SU-DHL-6 (cell line): ENCODE results near the gene SUGP1.

Experiments
- H2AFZ ChIP-seq: fragments of 200-600 bp; sonication (generic); 2 replicates; pipeline ENCODE4 v1.6.1; 2014; ENCODE audit warnings: low read depth, mild to moderate bottlenecking, moderate library complexity, mixed read lengths, antibody characterized with exemption, low read length; ENCODE audit not compliant: severe bottlenecking
- H3F3A ChIP-seq: fragments of 200-600 bp; shearing (Covaris generic); 2 replicates; pipeline ENCODE4 v1.6.0; 2016; ENCODE audit warnings: antibody characterized with exemption, mild to moderate bottlenecking; ENCODE audit not compliant: insufficient read depth
- H3K27ac ChIP-seq: fragments of 200-600 bp; sonication (generic); 2 replicates; pipeline ENCODE4 v1.5.1; 2016; ENCODE audit warnings: low read depth, mild to moderate bottlenecking, low read length, moderate library complexity, mixed read lengths
- H3K27me3 ChIP-seq: fragments of 200-600 bp; sonication (generic), shearing (Covaris generic); 2 replicates; pipeline ENCODE4 v1.6.0; 2014; ENCODE audit warnings: mild to moderate bottlenecking, low read length
- H3K36me3 ChIP-seq: fragments of 200-600 bp; sonication (generic); 2 replicates; pipeline ENCODE4 v1.6.1; 2014; ENCODE audit warnings: mild to moderate bottlenecking, low read length, mixed read lengths
- H3K4me2 ChIP-seq: fragments of 300-600, 200-600 bp; shearing (Covaris generic), sonication (generic); 2 replicates; pipeline ENCODE4 v1.6.0; 2014; ENCODE audit warnings: low read length, low read depth, mild to moderate bottlenecking; ENCODE audit not compliant: poor library complexity, severe bottlenecking
- H3K4me3 ChIP-seq: fragments of 200-600 bp; sonication (generic); 2 replicates; pipeline ENCODE4 v1.5.1; 2014; ENCODE audit warnings: antibody characterized with exemption, low read length, mild to moderate bottlenecking, mixed read lengths; ENCODE audit not compliant: insufficient read depth, poor library complexity, severe bottlenecking
- H3K79me2 ChIP-seq: fragments of 200-600 bp; sonication (generic); 2 replicates; pipeline ENCODE4 v1.6.1; 2014; ENCODE audit warnings: mild to moderate bottlenecking, low read length, moderate library complexity; ENCODE audit not compliant: insufficient read depth
- H3K9ac ChIP-seq: fragments of 200-600 bp; sonication (generic); 2 replicates; pipeline ENCODE4 v1.7.0; 2014; ENCODE audit warnings: mild to moderate bottlenecking, low read length
- H3K9me2 ChIP-seq: fragments of 200-600 bp; sonication (generic); replicated peaks from 2 replicates; pipeline ENCODE4 v1.6.1; 2014; ENCODE audit warnings: low read length; ENCODE audit not compliant: insufficient read depth
- H3K9me3 ChIP-seq: fragments of 200-600 bp; sonication (generic); 2 replicates; pipeline ENCODE4 v1.6.1; 2014; ENCODE audit warnings: low read length, mixed read lengths; ENCODE audit not compliant: insufficient read depth
- H4K20me1 ChIP-seq: fragments of 200-600 bp; sonication (generic); 2 replicates; pipeline ENCODE4 v1.6.1; 2014; ENCODE audit warnings: low read depth, mild to moderate bottlenecking, antibody characterized with exemption, low read length, moderate library complexity, mixed read lengths
- EZH2phosphoT487 ChIP-seq: fragments of 200-600 bp; sonication (generic), shearing (Covaris generic); conservative IDR thresholded peaks from 2 replicates; pipeline ENCODE4 v1.6.1; 2018; ENCODE audit warnings: mild to moderate bottlenecking, antibody characterized with exemption, low read length, moderate library complexity, mixed read lengths
- TF ChIP-seq, protein P1 (sequence below): fragments of 200-600 bp; sonication (generic); IDR thresholded peaks from one replicate; pipeline ENCODE4 v1.5.1; 2017; ENCODE audit warnings: antibody characterized with exemption, mild to moderate bottlenecking, low read length, moderate library complexity; ENCODE audit not compliant: insufficient read depth, poor library complexity, severe bottlenecking

The SUGP1 gene

DNA sequence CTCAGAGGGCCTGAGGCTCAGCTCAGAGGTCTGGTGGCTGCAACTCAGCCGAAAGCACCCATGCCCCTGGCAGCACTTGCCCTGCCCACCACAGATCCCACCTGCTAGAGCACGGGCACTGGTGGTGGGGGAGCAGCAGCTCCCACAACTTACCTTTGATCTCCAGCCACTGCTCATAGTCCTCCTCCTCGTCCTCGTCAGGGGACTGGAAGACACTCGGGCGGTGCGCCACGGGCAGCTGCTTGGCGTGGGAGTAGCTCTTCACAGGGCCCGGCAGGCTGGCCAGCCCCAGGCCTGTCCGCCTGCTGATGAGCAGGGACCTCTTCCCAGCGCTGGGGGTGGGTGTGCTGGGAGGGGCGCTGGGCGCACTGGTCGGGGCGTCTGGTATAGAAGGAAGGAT, 14.6 kb downstream of the SUGP1 start:
- H2AFZ ChIP-seq: no peak overlapping the region
- no peaks in the 10 kb centered on the region for H3K36me3 ChIP-seq
- H3K4me2 ChIP-seq: no peak overlapping the region
- no peaks in the 10 kb centered on the region for H4K20me1 ChIP-seq
- no peak overlapping the region for H3K9ac ChIP-seq
- no peaks in the 10 kb centered on the region for H3K9me2 ChIP-seq
- no peaks in the 10 kb centered on the region for H3K9me3 ChIP-seq
- no peaks in the 10 kb centered on the region for H3K79me2 ChIP-seq
- H3K27ac ChIP-seq: no peak overlapping the region
- no peaks in the 10 kb centered on the region for H3F3A ChIP-seq
- no peaks in the 10 kb centered on the region for H3K27me3 ChIP-seq
- TF ChIP-seq EZH2phosphoT487: no peak
- TF ChIP-seq, protein P1, sequence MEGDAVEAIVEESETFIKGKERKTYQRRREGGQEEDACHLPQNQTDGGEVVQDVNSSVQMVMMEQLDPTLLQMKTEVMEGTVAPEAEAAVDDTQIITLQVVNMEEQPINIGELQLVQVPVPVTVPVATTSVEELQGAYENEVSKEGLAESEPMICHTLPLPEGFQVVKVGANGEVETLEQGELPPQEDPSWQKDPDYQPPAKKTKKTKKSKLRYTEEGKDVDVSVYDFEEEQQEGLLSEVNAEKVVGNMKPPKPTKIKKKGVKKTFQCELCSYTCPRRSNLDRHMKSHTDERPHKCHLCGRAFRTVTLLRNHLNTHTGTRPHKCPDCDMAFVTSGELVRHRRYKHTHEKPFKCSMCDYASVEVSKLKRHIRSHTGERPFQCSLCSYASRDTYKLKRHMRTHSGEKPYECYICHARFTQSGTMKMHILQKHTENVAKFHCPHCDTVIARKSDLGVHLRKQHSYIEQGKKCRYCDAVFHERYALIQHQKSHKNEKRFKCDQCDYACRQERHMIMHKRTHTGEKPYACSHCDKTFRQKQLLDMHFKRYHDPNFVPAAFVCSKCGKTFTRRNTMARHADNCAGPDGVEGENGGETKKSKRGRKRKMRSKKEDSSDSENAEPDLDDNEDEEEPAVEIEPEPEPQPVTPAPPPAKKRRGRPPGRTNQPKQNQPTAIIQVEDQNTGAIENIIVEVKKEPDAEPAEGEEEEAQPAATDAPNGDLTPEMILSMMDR: no peak
- no peak overlapping the region for H3K4me3 ChIP-seq

DNA sequence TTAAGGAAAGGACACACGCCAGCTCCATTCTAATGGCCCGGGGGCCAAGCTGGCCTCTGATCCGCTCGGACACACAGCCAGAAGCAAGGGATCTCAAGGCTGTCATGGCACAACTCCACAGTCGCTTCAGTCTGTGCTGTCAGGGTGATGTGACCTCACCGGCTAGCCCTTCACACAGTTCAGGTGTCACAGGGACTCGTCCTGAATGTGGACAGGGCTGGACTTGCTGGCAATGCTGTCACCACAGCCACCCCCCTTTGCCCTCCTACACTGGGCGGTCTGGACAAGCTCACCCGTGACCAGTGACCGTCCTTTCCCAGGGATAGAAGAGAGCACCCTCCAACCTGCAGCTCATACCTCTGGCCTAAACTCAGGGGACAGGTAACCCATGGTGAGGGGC, 15.2 kb downstream of the SUGP1 start:
- TF ChIP-seq, protein P1: no peak
- TF ChIP-seq EZH2phosphoT487: no peak
- Histone ChIP-seq H3K36me3 (no peaks in the 10 kb centered on the region), H3K9me2 (no peaks in the 10 kb centered on the region), H3F3A (no peaks in the 10 kb centered on the region), H3K79me2 (no peaks in the 10 kb centered on the region), H3K27me3 (no peaks in the 10 kb centered on the region), H3K9ac (no peak overlapping the region), H3K4me2 (no peak overlapping the region), H4K20me1 (no peaks in the 10 kb centered on the region), H3K4me3 (no peak overlapping the region), H3K27ac (no peak overlapping the region), H2AFZ (no peak overlapping the region), H3K9me3 (no peaks in the 10 kb centered on the region)

DNA sequence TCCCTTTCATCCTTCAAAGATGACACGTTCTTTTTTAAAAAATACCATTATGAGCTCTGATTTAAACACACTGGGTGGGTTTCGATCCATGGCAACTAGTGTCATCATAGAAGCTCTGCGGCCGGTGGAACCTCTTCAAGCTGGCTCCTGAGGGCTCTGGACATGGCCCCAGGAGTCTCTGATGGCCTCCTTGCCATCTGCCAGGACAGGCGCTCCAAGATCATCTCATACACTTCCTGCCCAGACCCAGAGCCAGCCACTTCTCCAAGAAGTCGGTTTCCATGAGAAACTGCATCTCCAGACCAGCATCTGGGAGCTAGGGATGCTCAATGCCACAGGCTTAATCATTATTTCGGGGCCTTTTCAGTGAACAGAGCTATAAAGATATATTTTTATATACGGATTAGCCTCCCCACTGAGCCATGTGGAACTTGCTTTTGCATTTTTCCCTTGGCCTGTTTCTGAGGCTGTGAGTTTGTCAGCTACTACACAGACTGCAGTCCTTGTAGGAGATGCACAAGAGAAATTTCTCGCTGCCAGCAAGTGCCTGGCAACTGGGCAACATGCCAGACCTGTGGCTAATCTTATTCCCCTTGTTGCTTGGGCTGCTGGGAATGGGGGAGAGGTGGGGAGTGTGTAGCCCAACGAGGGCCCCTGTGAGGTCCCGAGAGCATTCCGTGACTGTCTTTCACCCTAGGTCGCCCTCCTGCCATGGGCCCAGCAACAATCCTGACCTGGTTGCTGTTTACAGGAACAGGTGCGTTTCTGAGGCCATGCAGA, 15.9 kb downstream of the SUGP1 start:
- H3F3A ChIP-seq: no peaks in the 10 kb centered on the region
- no peaks in the 10 kb centered on the region for H3K9me3 ChIP-seq
- H3K27me3 ChIP-seq: no peaks in the 10 kb centered on the region
- no peaks in the 10 kb centered on the region for H3K9me2 ChIP-seq
- no peak overlapping the region for H3K9ac ChIP-seq
- H4K20me1 ChIP-seq: no peaks in the 10 kb centered on the region
- no peaks in the 10 kb centered on the region for H3K36me3 ChIP-seq
- no peak overlapping the region for H3K4me2 ChIP-seq
- no peak overlapping the region for H3K4me3 ChIP-seq
- TF ChIP-seq EZH2phosphoT487: no peak
- TF ChIP-seq, protein P1: no peak
- no peak overlapping the region for H2AFZ ChIP-seq
- no peak overlapping the region for H3K27ac ChIP-seq
- H3K79me2 ChIP-seq: no peaks in the 10 kb centered on the region
